Activated T-cell treated with anti-CD3 and anti-CD28 coated beads, Interleukin-2, amount 50 U/mL, for 72 hours (primary cell): ENCODE data around the gene PNPLA6. TPM values are rescaled to one million over a fixed set of nuclear protein-coding genes. Genes with fewer than 3 reads are reported as not detected.

Experiments
- ATAC-seq, 2 donors: fragments of 150-1000 bp; cut with Tn5 transposase; replicated peaks in 1 of 2; 2 replicates each; pipeline ENCODE4 v1.10.0; 2021; ENCODE audit warnings: moderate library complexity in 2 of 2, mild to moderate bottlenecking in 1 of 2
- DNase-seq, 2 donors: peaks; one replicate each; pipeline ENCODE4 v3.0.0; 2021 to 2022; ENCODE audit warnings: mixed read lengths in 1 of 2
- H3K27ac Mint-ChIP-seq: one replicate; pipeline ENCODE4 v1.8.0; 2022; ENCODE audit warnings: mild to moderate bottlenecking, moderate library complexity, mixed read lengths
- H3K27me3 Mint-ChIP-seq: one replicate; pipeline ENCODE4 v1.8.0; 2022; ENCODE audit warnings: low read depth, mixed read lengths
- H3K36me3 Mint-ChIP-seq, 2 donors: one replicate each; pipeline ENCODE4 v1.8.0; 2022; ENCODE audit warnings: mixed read lengths in 2 of 2, mild to moderate bottlenecking in 1 of 2; ENCODE audit not compliant: insufficient read depth in 2 of 2
- H3K4me1 Mint-ChIP-seq: one replicate; pipeline ENCODE4 v1.8.0; 2022; ENCODE audit warnings: low read depth, mixed read lengths
- H3K4me3 Mint-ChIP-seq, 2 donors: one replicate each; pipeline ENCODE4 v1.8.0; 2022; ENCODE audit warnings: mild to moderate bottlenecking in 2 of 2, mixed read lengths in 2 of 2, moderate library complexity in 2 of 2
- H3K9me3 Mint-ChIP-seq, 2 donors: one replicate each; pipeline ENCODE4 v1.8.0; 2022; ENCODE audit warnings: mixed read lengths in 2 of 2
- total RNA-seq, 2 donors: library from RNA; stranded (reverse); gene quantifications; one replicate each; pipeline ENCODE4 v1.2.3, GENCODE V29; 2022

PNPLA6 gene
- total RNA-seq, 2 donors from 2014 or later: 102 to 144 TPM

- DNase-seq (no peak), ATAC-seq (no peak)
- Mint-ChIP-seq H3K36me3 (peaks cover 6% of the 10 kb centered on the region in 2 donors), H3K9me3 (peaks cover 2% of the 10 kb centered on the region in 2 donors), H3K27me3 (no peaks in the 10 kb centered on the region), H3K4me1 (peaks cover 37% of the 10 kb centered on the region), H3K4me3 (no peak overlapping the region), H3K27ac (no peak overlapping the region)
Observed at GRCh38 chr19:7544626-7545025, 9.1 kb downstream of the PNPLA6 start.

GRCh38 chr19:7545300-7545699 is 9.8 kb downstream of the PNPLA6 start:
- Mint-ChIP-seq H3K27ac (no peak overlapping the region), H3K4me3 (peak overlapping the region in 1 of 2 donors; percentile 6), H3K4me1 (peaks cover 37% of the 10 kb centered on the region), H3K9me3 (peaks cover 2% of the 10 kb centered on the region in 2 donors), H3K36me3 (peaks cover 4 to 8% of the 10 kb centered on the region in 2 donors), H3K27me3 (no peaks in the 10 kb centered on the region)
- no peak for DNase-seq
- ATAC-seq: no peak

- Mint-ChIP-seq H3K36me3 (peaks cover 4 to 8% of the 10 kb centered on the region in 2 donors), H3K27me3 (no peaks in the 10 kb centered on the region), H3K4me3 (peak overlapping the region; percentile 54 to 72), H3K4me1 (peaks cover 37% of the 10 kb centered on the region), H3K27ac (peak overlapping the region; percentile 27), H3K9me3 (peaks cover 2% of the 10 kb centered on the region in 2 donors)
- peak; percentile 78 for ATAC-seq
- peak in 1 of 2 donors; percentile 27 for DNase-seq
Observed at GRCh38 chr19:7545904-7546303, 10.4 kb downstream of the PNPLA6 start.

GRCh38 chr19:7547159-7547558 is 11.6 kb downstream of the PNPLA6 start:
- peak; percentile 41 to 61 for ATAC-seq
- Mint-ChIP-seq H3K27ac (peak overlapping the region; percentile 74), H3K4me3 (peak overlapping the region in 1 of 2 donors; percentile 33), H3K9me3 (peaks cover 2% of the 10 kb centered on the region in 2 donors), H3K36me3 (peaks cover 6 to 13% of the 10 kb centered on the region in 2 donors), H3K27me3 (no peaks in the 10 kb centered on the region), H3K4me1 (peaks cover 31% of the 10 kb centered on the region)
- DNase-seq: no peak

- no peak for DNase-seq
- Mint-ChIP-seq H3K27ac (no peak overlapping the region), H3K4me1 (peaks cover 25% of the 10 kb centered on the region), H3K36me3 (peaks cover 6 to 9% of the 10 kb centered on the region in 2 donors), H3K9me3 (peaks cover 2% of the 10 kb centered on the region in 2 donors), H3K4me3 (no peak overlapping the region), H3K27me3 (no peaks in the 10 kb centered on the region)
- no peak for ATAC-seq
Observed at GRCh38 chr19:7549429-7550148, 14.1 kb downstream of the PNPLA6 start.

- Mint-ChIP-seq H3K4me3 (no peak overlapping the region), H3K27me3 (no peaks in the 10 kb centered on the region), H3K27ac (no peak overlapping the region), H3K36me3 (peaks cover 5 to 9% of the 10 kb centered on the region in 2 donors), H3K9me3 (peaks cover 2% of the 10 kb centered on the region in 2 donors), H3K4me1 (peaks cover 18% of the 10 kb centered on the region)
- no peak for ATAC-seq
- DNase-seq: no peak
Observed at GRCh38 chr19:7550169-7550770, 14.8 kb downstream of the PNPLA6 start.

GRCh38 chr19:7550987-7551761 is 15.7 kb downstream of the PNPLA6 start:
- DNase-seq (peak in 1 of 2 donors; percentile 50), ATAC-seq (peak; percentile 61 to 75)
- peaks cover 2 to 7% of the 10 kb centered on the region in 2 donors for H3K36me3 Mint-ChIP-seq
- H3K27me3 Mint-ChIP-seq: no peaks in the 10 kb centered on the region
- H3K4me1 Mint-ChIP-seq: peaks cover 11% of the 10 kb centered on the region
- H3K9me3 Mint-ChIP-seq: no peaks in the 10 kb centered on the region
- H3K4me3 Mint-ChIP-seq: peak overlapping the region in 1 of 2 donors; percentile 18
- H3K27ac Mint-ChIP-seq: no peak overlapping the region

GRCh38 chr19:7552781-7553180 is 17.3 kb downstream of the PNPLA6 start:
- H3K9me3 Mint-ChIP-seq: no peaks in the 10 kb centered on the region
- no peak overlapping the region for H3K4me3 Mint-ChIP-seq
- H3K4me1 Mint-ChIP-seq: no peaks in the 10 kb centered on the region
- H3K27me3 Mint-ChIP-seq: no peaks in the 10 kb centered on the region
- H3K36me3 Mint-ChIP-seq: peaks cover 2 to 11% of the 10 kb centered on the region in 2 donors
- ATAC-seq (no peak), DNase-seq (no peak)
- no peak overlapping the region for H3K27ac Mint-ChIP-seq

GRCh38 chr19:7554565-7554964 is 19.0 kb downstream of the PNPLA6 start:
- DNase-seq: no peak
- no peak overlapping the region for H3K4me3 Mint-ChIP-seq
- no peak for ATAC-seq
- H3K4me1 Mint-ChIP-seq: no peaks in the 10 kb centered on the region
- H3K9me3 Mint-ChIP-seq: no peaks in the 10 kb centered on the region
- H3K36me3 Mint-ChIP-seq: peaks cover 2 to 11% of the 10 kb centered on the region in 2 donors
- no peaks in the 10 kb centered on the region for H3K27me3 Mint-ChIP-seq
- H3K27ac Mint-ChIP-seq: no peak overlapping the region

- ATAC-seq: no peak
- H3K27me3 Mint-ChIP-seq: no peaks in the 10 kb centered on the region
- peaks cover 4 to 11% of the 10 kb centered on the region in 2 donors for H3K36me3 Mint-ChIP-seq
Observed at GRCh38 chr19:7554990-7555864, 19.7 kb downstream of the PNPLA6 start.

GRCh38 chr19:7556696-7557315 is 21.3 kb downstream of the PNPLA6 start:
- Mint-ChIP-seq H3K36me3 (peaks cover 5 to 9% of the 10 kb centered on the region in 2 donors), H3K9me3 (no peaks in the 10 kb centered on the region), H3K4me3 (no peak overlapping the region), H3K27me3 (no peaks in the 10 kb centered on the region), H3K27ac (no peak overlapping the region), H3K4me1 (no peaks in the 10 kb centered on the region)
- no peak for ATAC-seq
- DNase-seq: no peak

More at GRCh38 chr19:7554990-7555864, 19.7 kb downstream of the PNPLA6 start:
- Mint-ChIP-seq H3K4me1 (no peaks in the 10 kb centered on the region), H3K9me3 (no peaks in the 10 kb centered on the region), H3K27ac (no peak overlapping the region), H3K4me3 (no peak overlapping the region)
- DNase-seq: peak in 1 of 2 donors; percentile 45

- no peaks in the 10 kb centered on the region for H3K27me3 Mint-ChIP-seq
- H3K4me1 Mint-ChIP-seq: no peaks in the 10 kb centered on the region
- no peak for DNase-seq
- ATAC-seq: no peak
- no peak overlapping the region for H3K27ac Mint-ChIP-seq
- peaks cover 5 to 10% of the 10 kb centered on the region in 2 donors for H3K36me3 Mint-ChIP-seq
- no peaks in the 10 kb centered on the region for H3K9me3 Mint-ChIP-seq
- no peak overlapping the region for H3K4me3 Mint-ChIP-seq
Observed at GRCh38 chr19:7558667-7559066, 23.1 kb downstream of the PNPLA6 start.
